H9 (cell line): ENCODE results near the gene MAP2K1. TPM values are rescaled to one million over a fixed set of nuclear protein-coding genes. Genes with fewer than 3 reads are reported as not detected.

Experiments
- DNase-seq: peaks from one replicate; pipeline ENCODE4 v3.0.0-alpha.2; 2017
- H2AFZ ChIP-seq: one replicate; pipeline ENCODE4 v1.6.1; 2013; ENCODE audit warnings: mild to moderate bottlenecking, low read length, control low read depth, moderate library complexity
- H2AK5ac ChIP-seq: 2 replicates; pipeline ENCODE4 v1.6.1; 2013; ENCODE audit warnings: low read length, control low read depth, mixed read lengths; ENCODE audit not compliant: insufficient read length
- H2BK120ac ChIP-seq: one replicate; pipeline ENCODE4 v1.6.1; 2013; ENCODE audit warnings: low read depth, mild to moderate bottlenecking, low read length, control low read depth, inconsistent platforms; ENCODE audit not compliant: poor library complexity, severe bottlenecking
- H2BK12ac ChIP-seq: 2 replicates; pipeline ENCODE4 v1.6.1; 2013; ENCODE audit warnings: low read length, control low read depth, mixed read lengths, low read depth; ENCODE audit not compliant: insufficient read length
- H2BK15ac ChIP-seq: 2 replicates; pipeline ENCODE4 v1.6.1; 2013; ENCODE audit warnings: low read depth, low read length, control low read depth
- H2BK20ac ChIP-seq: one replicate; pipeline ENCODE4 v1.6.1; 2013; ENCODE audit warnings: low read depth, mild to moderate bottlenecking, low read length, control low read depth, inconsistent platforms; ENCODE audit not compliant: poor library complexity, severe bottlenecking
- H2BK5ac ChIP-seq: 2 replicates; pipeline ENCODE4 v1.6.1; 2013; ENCODE audit warnings: low read length, control low read depth, mixed read lengths; ENCODE audit not compliant: insufficient read length
- H3K14ac ChIP-seq: 2 replicates; pipeline ENCODE4 v1.6.1; 2013; ENCODE audit warnings: low read length, control low read depth; ENCODE audit not compliant: insufficient read depth
- H3K18ac ChIP-seq: 2 replicates; pipeline ENCODE4 v1.6.1; 2013; ENCODE audit warnings: low read depth, mild to moderate bottlenecking, mixed read lengths, low read length, control low read depth; ENCODE audit not compliant: insufficient read length
- H3K23ac ChIP-seq: 2 replicates; pipeline ENCODE4 v1.6.1; 2013; ENCODE audit warnings: low read length, control low read depth, mixed read lengths, low read depth; ENCODE audit not compliant: insufficient read length
- H3K23me2 ChIP-seq: 2 replicates; pipeline ENCODE4 v1.6.1; 2013; ENCODE audit warnings: low read depth, mild to moderate bottlenecking, mixed read lengths, low read length, control low read depth; ENCODE audit not compliant: insufficient read length, poor library complexity, severe bottlenecking
- H3K27ac ChIP-seq: 2 replicates; pipeline ENCODE4 v1.5.1; 2013; ENCODE audit warnings: low read length, control low read depth, mixed read lengths, low read depth; ENCODE audit not compliant: insufficient read length
- H3K27me3 ChIP-seq: 2 replicates; pipeline ENCODE4 v1.6.1; 2013; ENCODE audit warnings: low read length, control low read depth, inconsistent platforms; ENCODE audit not compliant: insufficient read depth
- H3K4ac ChIP-seq: 2 replicates; pipeline ENCODE4 v1.6.1; 2013; ENCODE audit warnings: low read depth, mild to moderate bottlenecking, control low read depth, inconsistent platforms, low read length, moderate library complexity
- H3K4me1 ChIP-seq: 2 replicates; pipeline ENCODE4 v1.6.1; 2013; ENCODE audit warnings: low read length, control low read depth, inconsistent platforms; ENCODE audit not compliant: insufficient read depth
- H3K4me2 ChIP-seq: 2 replicates; pipeline ENCODE4 v1.6.1; 2013; ENCODE audit warnings: low read length, control low read depth, mixed read lengths; ENCODE audit not compliant: insufficient read length, insufficient read depth
- H3K56ac ChIP-seq: 2 replicates; pipeline ENCODE4 v1.6.1; 2013; ENCODE audit warnings: low read depth, mild to moderate bottlenecking, mixed read lengths, low read length, control low read depth; ENCODE audit not compliant: insufficient read length
- H3K79me1 ChIP-seq: 2 replicates; pipeline ENCODE4 v1.6.1; 2013; ENCODE audit warnings: low read depth, mild to moderate bottlenecking, moderate library complexity, low read length, control low read depth, inconsistent platforms; ENCODE audit not compliant: insufficient read depth, poor library complexity, severe bottlenecking
- H3K79me2 ChIP-seq: 2 replicates; pipeline ENCODE4 v1.6.1; 2013; ENCODE audit warnings: low read length, control low read depth, inconsistent platforms; ENCODE audit not compliant: insufficient read depth
- H3K9ac ChIP-seq: 2 replicates; pipeline ENCODE4 v1.6.1; 2013; ENCODE audit warnings: low read length, control low read depth, mixed read lengths; ENCODE audit not compliant: insufficient read length; ENCODE audit errors: extremely low read depth
- H3K9me3 ChIP-seq: one replicate; pipeline ENCODE4 v1.6.1; 2013; ENCODE audit warnings: low read depth, low read length, inconsistent platforms; ENCODE audit not compliant: control insufficient read depth
- H3T11ph ChIP-seq: one replicate; pipeline ENCODE4 v1.6.1; 2013; ENCODE audit warnings: mild to moderate bottlenecking, low read length, control low read depth, inconsistent platforms
- H4K20me1 ChIP-seq: one replicate; pipeline ENCODE4 v1.6.1; 2013; ENCODE audit not compliant: control insufficient read depth, insufficient read length, insufficient read depth
- H4K5ac ChIP-seq: 2 replicates; pipeline ENCODE4 v1.6.1; 2013; ENCODE audit warnings: low read depth, mild to moderate bottlenecking, mixed read lengths, low read length, control low read depth; ENCODE audit not compliant: insufficient read length
- H4K8ac ChIP-seq: replicated peaks from 2 replicates; pipeline ENCODE4 v1.6.1; 2013; ENCODE audit warnings: low read length, control low read depth, mixed read lengths, low read depth; ENCODE audit not compliant: insufficient read length
- H4K91ac ChIP-seq: 2 replicates; pipeline ENCODE4 v1.6.1; 2013; ENCODE audit warnings: low read depth, mild to moderate bottlenecking, moderate library complexity, mixed read lengths, low read length, control low read depth; ENCODE audit not compliant: insufficient read length
- H3K27ac Mint-ChIP-seq, 3 experiments: 2 replicates in 2 of 3; 3 replicates in 1 of 3; pipeline ENCODE4 v1.8.0; 2020 to 2021; ENCODE audit warnings: mixed read lengths in 3 of 3, mild to moderate bottlenecking in 1 of 3, moderate library complexity in 1 of 3
- H3K27me3 Mint-ChIP-seq: 2 replicates; pipeline ENCODE4 v1.8.0; 2021; ENCODE audit warnings: low read depth, mild to moderate bottlenecking, moderate library complexity, mixed read lengths
- H3K36me3 Mint-ChIP-seq, 3 experiments: 2 replicates in 2 of 3; 3 replicates in 1 of 3; pipeline ENCODE4 v1.8.0; 2020 to 2021; ENCODE audit warnings: low read depth in 3 of 3, mixed read lengths in 3 of 3; ENCODE audit not compliant: insufficient read depth in 1 of 3
- H3K4me1 Mint-ChIP-seq, 2 experiments: 2 replicates each; pipeline ENCODE4 v1.8.0; 2020; ENCODE audit warnings: mixed read lengths in 2 of 2
- H3K4me3 Mint-ChIP-seq, 2 experiments: 2 replicates in 1 of 2; 3 replicates in 1 of 2; pipeline ENCODE4 v1.8.0; 2020 to 2021; ENCODE audit warnings: mild to moderate bottlenecking in 2 of 2, mixed read lengths in 2 of 2, moderate library complexity in 1 of 2
- H3K9me3 Mint-ChIP-seq, 2 experiments: 2 replicates in 1 of 2; 3 replicates in 1 of 2; pipeline ENCODE4 v1.8.0; 2020; ENCODE audit warnings: mild to moderate bottlenecking in 2 of 2, mixed read lengths in 2 of 2, moderate library complexity in 1 of 2
- WGBS: extraction: QIAGEN DNeasy Blood & Tissue Kit; methylation state at CpG from one replicate; pipeline ENCODE4 v1.1.7; 2013; ENCODE audit warnings: missing lambda C conversion rate, low lambda C conversion rate, mixed read lengths; ENCODE audit not compliant: insufficient read length; ENCODE audit errors: extremely low coverage; 5-methylcytosine and 5-hydroxymethylcytosine counted together
- total RNA-seq: library from RNA; stranded (reverse); gene quantifications from 2 replicates; pipeline ENCODE4 v1.2.1, GENCODE V29; 2021
- TF ChIP-seq, protein P1 (sequence below): fragments of 200-600 bp; sonication (generic); conservative IDR thresholded peaks from 3 replicates; pipeline ENCODE4 v1.8.0; 2021; ENCODE audit warnings: antibody characterized with exemption, mild to moderate bottlenecking

Gene MAP2K1
- total RNA-seq, 1 experiment from 2014 or later = 50.8 TPM

DNA sequence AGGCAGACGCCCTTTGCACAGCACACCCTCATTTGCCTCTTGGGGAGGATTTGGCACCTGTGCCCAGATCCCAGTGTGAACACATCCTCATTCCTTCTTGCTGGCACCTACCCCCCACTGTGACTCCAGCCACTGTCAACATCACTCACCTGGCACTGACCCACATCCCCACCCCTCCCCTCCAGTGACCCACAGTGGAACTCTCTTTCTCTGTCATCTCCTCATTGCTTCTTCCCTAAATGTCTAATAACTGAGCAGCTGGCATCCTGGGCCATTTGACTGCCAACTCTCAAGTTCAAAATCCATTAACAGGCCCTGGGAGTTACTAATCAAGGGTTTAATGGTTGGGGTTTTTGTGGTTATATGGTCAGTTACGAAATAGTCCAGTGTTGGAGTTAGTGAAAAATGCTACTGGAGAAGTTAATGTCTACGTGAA is 96.4 kb downstream of the MAP2K1 start:
- no peak overlapping the region for H3K14ac ChIP-seq
- H2AK5ac ChIP-seq = no peak overlapping the region
- H3K27ac ChIP-seq = no peak overlapping the region
- no peak for DNase-seq
- no peaks in the 10 kb centered on the region for H3K9me3 ChIP-seq
- no peaks in the 10 kb centered on the region for H3K79me1 ChIP-seq
- no peak overlapping the region for H3K23ac ChIP-seq
- no peak overlapping the region for H4K91ac ChIP-seq
- no peak overlapping the region for H2BK15ac ChIP-seq
- no peak overlapping the region for H4K5ac ChIP-seq
- no peaks in the 10 kb centered on the region for H4K20me1 ChIP-seq
- no CpG with 5 or more reads among the region's 3 CpGs for WGBS
- H2BK12ac ChIP-seq = no peak overlapping the region
- no peak overlapping the region for H3K4me2 ChIP-seq
- Mint-ChIP-seq H3K4me3 (no peak overlapping the region), H3K9me3 (no peaks in the 10 kb centered on the region), H3K27me3 (no peaks in the 10 kb centered on the region), H3K27ac (no peak overlapping the region), H3K36me3 (peaks cover 38 to 57% (median 44%) of the 10 kb centered on the region in 3 experiments), H3K4me1 (peaks cover 4 to 5% of the 10 kb centered on the region in 2 experiments; a peak in 3 of 4 replicates)
- H2BK5ac ChIP-seq = no peak overlapping the region
- no peak overlapping the region for H3K9ac ChIP-seq
- H2AFZ ChIP-seq = no peak overlapping the region
- H4K8ac ChIP-seq = no peak overlapping the region
- H3K27me3 ChIP-seq = no peaks in the 10 kb centered on the region
- H2BK120ac ChIP-seq = no peak overlapping the region
- no peaks in the 10 kb centered on the region for H3K4me1 ChIP-seq
- TF ChIP-seq, protein P1, sequence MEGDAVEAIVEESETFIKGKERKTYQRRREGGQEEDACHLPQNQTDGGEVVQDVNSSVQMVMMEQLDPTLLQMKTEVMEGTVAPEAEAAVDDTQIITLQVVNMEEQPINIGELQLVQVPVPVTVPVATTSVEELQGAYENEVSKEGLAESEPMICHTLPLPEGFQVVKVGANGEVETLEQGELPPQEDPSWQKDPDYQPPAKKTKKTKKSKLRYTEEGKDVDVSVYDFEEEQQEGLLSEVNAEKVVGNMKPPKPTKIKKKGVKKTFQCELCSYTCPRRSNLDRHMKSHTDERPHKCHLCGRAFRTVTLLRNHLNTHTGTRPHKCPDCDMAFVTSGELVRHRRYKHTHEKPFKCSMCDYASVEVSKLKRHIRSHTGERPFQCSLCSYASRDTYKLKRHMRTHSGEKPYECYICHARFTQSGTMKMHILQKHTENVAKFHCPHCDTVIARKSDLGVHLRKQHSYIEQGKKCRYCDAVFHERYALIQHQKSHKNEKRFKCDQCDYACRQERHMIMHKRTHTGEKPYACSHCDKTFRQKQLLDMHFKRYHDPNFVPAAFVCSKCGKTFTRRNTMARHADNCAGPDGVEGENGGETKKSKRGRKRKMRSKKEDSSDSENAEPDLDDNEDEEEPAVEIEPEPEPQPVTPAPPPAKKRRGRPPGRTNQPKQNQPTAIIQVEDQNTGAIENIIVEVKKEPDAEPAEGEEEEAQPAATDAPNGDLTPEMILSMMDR = no peak
- no peaks in the 10 kb centered on the region for H3K79me2 ChIP-seq
- H3K23me2 ChIP-seq = no peaks in the 10 kb centered on the region
- H3K18ac ChIP-seq = no peak overlapping the region
- H2BK20ac ChIP-seq = no peak overlapping the region
- no peak overlapping the region for H3T11ph ChIP-seq
- no peak overlapping the region for H3K4ac ChIP-seq
- no peak overlapping the region for H3K56ac ChIP-seq
